GM18507 (cell line): ENCODE measurements around the gene CWC27.
A peak's percentile ranks its signal among the peaks of the same experiment; 100 is the strongest.

ENCODE experiments used
- DNase-seq: peaks from one replicate; pipeline ENCODE4 v3.0.0; 2011; ENCODE audit warnings: low read depth; ENCODE audit not compliant: insufficient read length; ENCODE audit errors: extremely low spot score
- FAIRE-seq: peaks from 2 replicates; lab custom pipeline; 2011; peaks lifted over from hg19 to GRCh38; lab: Jason Lieb, UNC

CWC27 gene

DNA sequence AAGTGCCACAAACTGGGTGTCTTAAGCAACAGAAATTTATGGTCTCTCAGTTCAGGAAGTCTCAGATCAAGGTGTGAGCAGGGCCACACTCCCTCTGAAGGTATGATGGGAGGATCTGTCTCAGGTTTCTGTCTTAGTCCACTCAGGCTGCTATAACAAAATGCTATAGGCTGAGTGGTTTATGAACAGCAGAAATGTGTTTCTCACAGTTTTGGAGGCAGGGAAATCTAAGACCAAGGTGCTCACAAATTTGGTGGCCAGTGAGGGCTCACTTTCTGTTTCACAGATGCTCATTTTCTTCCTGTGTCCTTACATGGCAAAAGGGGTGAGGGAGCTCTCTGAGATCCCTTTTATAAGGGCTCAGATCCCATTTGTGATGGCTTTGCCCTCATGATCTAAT lies 281.4 kb downstream of the CWC27 start:
- FAIRE-seq: peak; percentile 86
- DNase-seq: no peak

GRCh38 chr5:65050826-65051498 lies 282.2 kb downstream of the CWC27 start:
- DNase-seq (no peak), FAIRE-seq (peak; percentile 5)

- no peak for FAIRE-seq
- DNase-seq: no peak
Observed at GRCh38 chr5:65055938-65056337, 287.2 kb downstream of the CWC27 start.

- FAIRE-seq (peak; percentile 80), DNase-seq (no peak)
Observed at GRCh38 chr5:65059681-65060598, 291.2 kb downstream of the CWC27 start.

GRCh38 chr5:65061250-65061973 lies 292.7 kb downstream of the CWC27 start:
- FAIRE-seq: peak; percentile 94
- no peak for DNase-seq

- FAIRE-seq: no peak
- no peak for DNase-seq
Observed at GRCh38 chr5:65061974-65062353, 293.2 kb downstream of the CWC27 start.

- DNase-seq (no peak), FAIRE-seq (no peak)
Observed at GRCh38 chr5:65062469-65063083, 293.8 kb downstream of the CWC27 start.

- FAIRE-seq (peak; percentile 12), DNase-seq (no peak)
Observed at GRCh38 chr5:65065001-65065511, 296.3 kb downstream of the CWC27 start.

GRCh38 chr5:65066387-65067146 lies 297.8 kb downstream of the CWC27 start:
- DNase-seq: no peak
- FAIRE-seq: peak; percentile 91

DNA sequence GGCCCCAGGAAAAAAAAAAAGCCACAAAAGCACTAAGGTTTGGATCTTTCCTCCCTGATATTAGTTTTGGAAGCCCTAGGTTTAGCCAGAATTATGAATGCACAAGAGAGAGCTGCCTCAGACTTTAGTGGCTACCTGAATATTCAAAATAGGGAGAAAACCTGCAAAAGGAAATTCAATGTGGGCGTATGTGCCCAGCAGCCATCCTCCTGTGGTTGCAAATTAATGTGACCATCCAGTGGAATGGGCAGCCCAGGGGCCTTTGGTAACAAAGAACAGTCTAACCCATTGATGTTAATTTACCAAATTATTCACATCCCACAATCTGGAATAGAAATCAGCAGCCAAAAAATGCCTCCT lies 298.4 kb downstream of the CWC27 start:
- FAIRE-seq (no peak), DNase-seq (no peak)
